GM10248 (cell line): ENCODE data around the gene UQCRQ.

Source experiments
- CTCF ChIA-PET: fragments of 300-600 bp; sonication (Branson Sonifier 250); formaldehyde crosslinking; extraction: SDS; loops from one replicate; lab custom pipeline; 2021; ENCODE audit warnings: antibody characterized with exemption; lab: Yijun Ruan, JAX
- POLR2A ChIA-PET: fragments of 350-650 bp; sonication (Branson Sonifier 250); formaldehyde crosslinking; extraction: SDS; loops from one replicate; lab custom pipeline; 2020; ENCODE audit warnings: antibody characterized with exemption; lab: Yijun Ruan, JAX
- DNase-seq: peaks from one replicate; pipeline ENCODE4 v3.0.0; 2012; ENCODE audit errors: extremely low spot score
- CTCF ChIP-seq: IDR thresholded peaks from 2 replicates; pipeline ENCODE4 v1.5.1; 2012; ENCODE audit warnings: mild to moderate bottlenecking, low read depth; ENCODE audit errors: extremely low read depth, missing control alignments, control extremely low read depth

Gene UQCRQ

GRCh38 chr5:132889501-132889900 lies 23.1 kb downstream of the UQCRQ start:
- ChIA-PET POLR2A (no interaction called here), CTCF (no interaction called here)
- TF ChIP-seq CTCF, result no peak
- no peak for DNase-seq

GRCh38 chr5:132890817-132891216 lies 24.4 kb downstream of the UQCRQ start:
- DNase-seq, result no peak
- ChIA-PET POLR2A (no interaction called here), CTCF (interaction anchor here (1.3 to 3.7 kb wide), 6 partner anchors 8 to 363 kb away, joined by 3 to 15 read pairs (median 4); no protein-coding TSS in a partner anchor)
- no peak for TF ChIP-seq CTCF

- CTCF ChIA-PET, result interaction anchor here (1.2 kb wide), 1 partner anchor 9 kb away, joined by 4 read pairs; no protein-coding TSS in a partner anchor
- TF ChIP-seq CTCF, result no peak
- POLR2A ChIA-PET, result no interaction called here
- DNase-seq, result no peak
These were observed 29.4 kb downstream of the UQCRQ start for GRCh38 chr5:132895719-132896305.

GRCh38 chr5:132896685-132897084 lies 30.2 kb downstream of the UQCRQ start:
- ChIA-PET POLR2A (no interaction called here), CTCF (interaction anchor here (1.2 to 2.0 kb wide), 4 partner anchors 9 to 14 kb away, joined by 3 to 6 read pairs (median 4); no protein-coding TSS in a partner anchor)
- TF ChIP-seq CTCF, result no peak
- DNase-seq, result no peak

- ChIA-PET CTCF (interaction anchor here (0.9 to 2.0 kb wide), 3 partner anchors 10 to 14 kb away, joined by 3 to 6 read pairs (median 5); no protein-coding TSS in a partner anchor), POLR2A (no interaction called here)
- no peak for TF ChIP-seq CTCF
- DNase-seq, result no peak
These were observed 31.7 kb downstream of the UQCRQ start for GRCh38 chr5:132898094-132898493.

- ChIA-PET CTCF (interaction anchor here (1.1 kb wide), 1 partner anchor 10 kb away, joined by 3 read pairs; no protein-coding TSS in a partner anchor), POLR2A (no interaction called here)
- no peak for TF ChIP-seq CTCF
- no peak for DNase-seq
These were observed 34.6 kb downstream of the UQCRQ start for GRCh38 chr5:132901036-132901435.
